GM18907 (cell line): ENCODE results near the gene FIBP.

Experiments used
- ATAC-seq: cut with Tn5 transposase; IDR thresholded peaks from one replicate; pipeline ENCODE4 v1.9.1; 2021; ENCODE audit warnings: mild to moderate bottlenecking, moderate library complexity; ENCODE audit not compliant: unreplicated experiment

FIBP gene

GRCh38 chr11:65888163-65888814 lies at the start of gene FIBP:
Gene FIBP (minus strand): TSS chr11:65888471. CDS start chr11:65888418, 53 bp downstream.
- peak; percentile 51 for ATAC-seq

GRCh38 chr11:65937766-65938165 lies 49.5 kb upstream of the FIBP start:
- ATAC-seq: no peak

- no peak for ATAC-seq
These were observed 45.7 kb upstream of the FIBP start for GRCh38 chr11:65934014-65934413.

- no peak for ATAC-seq
These were observed 44.3 kb upstream of the FIBP start for GRCh38 chr11:65932558-65932919.

- ATAC-seq: no peak
These were observed 43.7 kb upstream of the FIBP start for GRCh38 chr11:65931773-65932557.

DNA sequence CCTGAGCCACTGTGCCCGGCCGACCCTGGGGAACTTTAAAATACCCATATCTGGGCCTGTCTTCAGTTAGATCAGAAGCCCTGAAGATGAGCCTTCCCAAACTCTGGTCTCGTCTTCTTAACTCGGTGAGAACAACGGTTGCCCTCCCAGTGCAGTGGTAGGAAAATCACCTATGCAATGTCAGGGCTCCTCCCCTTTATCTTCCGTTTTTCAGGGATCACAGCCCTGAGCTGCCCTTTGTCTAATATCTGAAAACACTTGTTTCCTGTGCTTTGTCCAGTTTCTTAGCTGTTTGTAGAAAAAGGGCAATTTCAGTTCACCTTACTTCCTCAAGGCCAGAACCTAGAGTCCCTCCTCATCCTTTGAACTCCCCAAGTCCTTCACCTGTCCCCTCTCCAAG lies 40.4 kb upstream of the FIBP start:
- no peak for ATAC-seq

DNA sequence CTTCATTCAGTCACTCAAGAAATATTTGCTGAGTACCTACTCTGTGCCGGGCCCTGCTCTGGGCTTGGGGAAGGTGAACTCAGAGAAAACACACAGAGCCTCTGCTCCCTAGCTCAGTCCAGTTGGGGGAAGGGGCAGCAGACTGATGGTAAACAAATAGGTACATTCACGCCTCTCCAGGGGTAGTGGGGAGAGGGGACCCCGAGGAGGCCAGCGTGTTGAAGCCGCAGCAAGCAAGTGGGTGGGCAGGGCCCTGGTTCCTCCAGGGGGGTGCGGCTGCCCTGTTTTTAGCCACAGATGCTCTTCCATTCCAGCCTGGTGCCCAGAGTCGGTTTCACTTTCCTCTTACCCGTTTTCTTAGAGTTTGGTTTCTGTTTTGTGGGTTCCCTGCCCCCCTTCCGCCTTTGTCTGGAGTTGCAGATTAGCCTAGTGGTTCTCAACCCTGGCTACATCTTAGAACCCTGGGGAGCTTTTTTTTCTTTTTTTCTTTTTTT lies 39.7 kb upstream of the FIBP start:
- peak; percentile 68 for ATAC-seq

GRCh38 chr11:65925397-65925796 lies 37.1 kb upstream of the FIBP start:
- no peak for ATAC-seq

DNA sequence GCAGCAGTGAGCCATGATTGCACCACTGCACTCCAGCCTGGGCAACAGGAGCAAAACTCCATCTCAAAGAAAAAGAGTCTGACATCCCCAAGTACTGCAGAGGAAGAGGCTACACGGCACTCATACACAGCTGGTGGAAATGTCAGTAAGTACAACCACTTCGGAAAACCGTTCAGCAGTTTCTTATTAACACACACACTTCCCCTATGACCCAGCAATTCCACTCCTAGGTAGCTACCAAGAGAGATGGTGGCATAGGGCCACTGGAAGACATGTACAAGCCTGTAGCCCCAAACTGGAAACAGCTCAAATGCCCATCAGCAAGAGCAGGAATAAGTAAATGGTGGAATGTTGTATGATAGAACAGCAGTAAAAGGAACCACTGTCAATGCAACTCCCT lies 34.3 kb upstream of the FIBP start:
- no peak for ATAC-seq

- ATAC-seq: no peak
These were observed 33.6 kb upstream of the FIBP start for GRCh38 chr11:65921876-65922275.

- ATAC-seq: no peak
These were observed 32.8 kb upstream of the FIBP start for GRCh38 chr11:65921033-65921555.

GRCh38 chr11:65920372-65920802 lies 32.1 kb upstream of the FIBP start:
- no peak for ATAC-seq

DNA sequence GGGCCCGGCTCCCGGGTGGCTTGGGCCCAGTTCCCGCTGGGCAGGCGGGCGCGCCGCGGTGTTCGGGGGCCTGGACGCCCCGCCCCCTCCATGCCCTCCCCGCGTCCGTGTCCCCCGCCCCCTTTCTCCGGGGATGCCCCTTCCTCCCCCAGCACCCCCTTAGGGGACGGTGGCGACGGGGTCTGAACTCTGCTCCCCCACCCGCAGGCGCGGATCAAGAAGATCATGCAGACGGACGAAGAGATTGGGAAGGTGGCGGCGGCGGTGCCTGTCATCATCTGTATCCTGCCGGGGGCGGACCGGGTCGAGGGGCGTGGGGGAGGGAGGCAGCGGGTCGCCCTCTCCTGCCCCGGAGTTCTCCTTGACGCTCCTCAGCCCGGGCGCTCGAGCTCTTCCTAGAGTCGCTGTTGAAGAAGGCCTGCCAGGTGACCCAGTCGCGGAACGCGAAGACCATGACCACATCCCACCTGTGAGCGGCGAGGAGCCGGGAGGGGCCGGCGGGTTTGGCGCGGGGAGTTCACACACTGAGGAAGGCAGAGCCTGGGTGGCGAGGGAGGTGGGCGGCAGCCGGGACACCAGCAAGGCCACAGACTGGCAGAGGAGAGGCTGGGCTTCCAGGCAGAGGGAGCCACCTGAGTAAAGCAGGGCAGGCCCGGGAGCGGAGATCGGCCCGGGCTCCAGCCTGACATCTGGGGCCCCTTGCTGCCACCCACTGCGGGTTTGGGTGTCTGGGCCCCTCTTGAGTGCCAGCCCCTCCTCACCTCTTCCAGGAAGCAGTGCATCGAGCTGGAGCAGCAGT lies 31.5 kb upstream of the FIBP start:
- ATAC-seq: peak; percentile 50

- peak; percentile 78 for ATAC-seq
These were observed 30.9 kb upstream of the FIBP start, which contains the start of gene DRAP1 for GRCh38 chr11:65919141-65919572. Gene DRAP1 (plus strand): TSS chr11:65919426. CDS start chr11:65919502, 76 bp downstream.

DNA sequence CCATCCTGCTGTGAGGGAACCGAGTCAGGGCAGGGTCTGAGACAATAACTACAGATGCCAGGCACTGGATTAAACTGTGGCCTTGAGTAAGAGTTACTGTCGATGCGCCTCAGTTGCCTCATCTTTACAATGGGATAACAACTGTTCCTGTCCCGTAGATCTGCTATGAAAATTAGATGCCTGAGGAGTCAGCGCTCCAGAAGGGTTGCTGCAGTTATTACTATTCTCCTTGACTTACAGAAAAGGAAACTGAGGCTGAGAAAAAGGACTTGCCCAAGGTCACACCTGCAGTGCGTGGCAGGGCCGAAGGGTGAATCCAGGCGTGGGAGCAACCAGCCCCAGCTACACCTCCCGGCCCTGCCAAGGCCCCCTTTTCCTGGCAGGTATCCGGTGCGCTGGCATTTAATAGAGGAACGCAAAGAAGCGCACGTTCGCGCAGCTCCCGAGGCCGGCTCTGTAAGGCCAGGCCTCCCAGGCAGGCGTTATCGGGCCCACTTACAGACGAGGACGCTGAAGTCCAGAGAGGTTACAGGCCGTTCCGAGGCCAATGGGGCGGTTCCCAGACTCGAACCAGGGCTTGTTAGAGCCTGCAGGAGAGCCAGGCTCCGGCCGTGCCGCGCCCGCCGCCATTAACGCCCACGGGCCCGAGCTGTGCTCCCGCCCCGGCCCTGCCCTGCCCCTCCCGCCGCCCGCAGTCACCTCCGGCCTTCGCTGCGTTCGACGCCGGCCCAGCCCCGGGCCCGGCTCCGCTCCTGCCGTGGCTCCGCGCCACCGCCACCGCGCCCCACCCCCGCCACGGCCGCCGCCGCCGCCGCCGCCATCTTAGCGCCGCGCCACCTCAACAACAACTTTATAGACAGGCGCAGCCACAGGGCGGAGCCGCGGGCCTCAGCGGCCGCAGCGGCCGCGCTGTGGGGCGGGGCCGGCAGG lies 30.2 kb upstream of the FIBP start, which contains the start of gene C11orf68:
C11orf68 (minus strand) TSS at position 852 of the 930 bp plus-strand sequence; CDS start at position 821, 31 bp downstream.
- peak; percentile 51 for ATAC-seq

DNA sequence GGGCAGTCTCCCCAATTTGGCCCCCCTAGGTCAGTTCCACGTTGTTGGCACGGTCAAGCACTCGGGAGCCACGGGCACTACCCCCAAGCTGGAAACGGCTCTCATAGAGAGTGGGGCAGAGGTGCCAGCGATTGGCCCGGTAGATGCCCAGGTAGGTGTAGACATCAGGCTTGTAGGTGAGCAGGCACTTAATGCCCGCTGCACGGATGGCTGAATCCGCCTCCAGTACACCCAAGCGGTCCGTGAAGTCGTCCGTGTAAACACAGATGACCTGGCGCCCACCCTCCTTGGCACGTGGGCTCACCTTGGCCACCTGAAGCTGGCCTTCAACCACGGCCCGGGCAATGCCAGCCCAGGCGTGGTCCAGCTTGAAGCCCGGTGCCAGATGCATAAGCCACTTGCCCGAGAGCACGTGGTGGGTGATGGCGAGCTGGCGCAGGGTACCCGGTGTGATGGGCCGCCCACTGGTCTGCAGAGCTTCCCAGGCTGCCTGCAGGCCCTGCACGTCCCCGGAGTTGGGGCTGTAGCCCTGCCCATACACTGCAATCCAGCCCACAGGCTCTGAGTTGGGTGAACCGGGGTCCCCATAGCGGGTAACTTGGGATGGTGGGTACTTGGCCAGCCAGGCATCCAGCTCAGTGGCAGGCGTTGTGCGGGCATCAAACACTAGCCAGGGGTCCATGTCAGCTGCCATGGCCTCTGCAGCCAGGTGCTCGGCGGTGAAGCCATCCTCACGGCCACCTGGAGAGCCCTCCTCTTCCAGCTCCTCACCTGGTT lies 29.4 kb upstream of the FIBP start:
- ATAC-seq: no peak

GRCh38 chr11:65917077-65917433 lies 28.8 kb upstream of the FIBP start:
- no peak for ATAC-seq

DNA sequence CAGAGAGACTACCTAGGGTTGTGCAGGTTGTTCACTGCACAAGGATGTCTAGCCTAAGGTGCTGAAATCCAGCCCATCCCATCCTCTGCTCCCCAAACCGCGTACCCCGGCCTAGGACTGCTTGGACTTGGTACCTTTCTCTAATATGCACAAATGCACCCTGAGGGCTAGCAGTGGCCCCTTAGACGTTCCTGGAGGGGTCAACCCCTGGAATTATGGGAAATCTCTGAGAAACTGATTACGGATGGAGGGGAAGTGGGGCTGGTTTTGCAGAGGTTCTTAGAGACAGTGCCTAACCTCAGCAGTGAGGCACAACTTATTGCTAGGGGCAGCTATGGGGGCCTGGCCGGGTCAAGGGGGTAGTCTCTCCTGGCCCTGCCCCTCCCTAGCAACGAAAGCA lies 28.1 kb upstream of the FIBP start:
- no peak for ATAC-seq

DNA sequence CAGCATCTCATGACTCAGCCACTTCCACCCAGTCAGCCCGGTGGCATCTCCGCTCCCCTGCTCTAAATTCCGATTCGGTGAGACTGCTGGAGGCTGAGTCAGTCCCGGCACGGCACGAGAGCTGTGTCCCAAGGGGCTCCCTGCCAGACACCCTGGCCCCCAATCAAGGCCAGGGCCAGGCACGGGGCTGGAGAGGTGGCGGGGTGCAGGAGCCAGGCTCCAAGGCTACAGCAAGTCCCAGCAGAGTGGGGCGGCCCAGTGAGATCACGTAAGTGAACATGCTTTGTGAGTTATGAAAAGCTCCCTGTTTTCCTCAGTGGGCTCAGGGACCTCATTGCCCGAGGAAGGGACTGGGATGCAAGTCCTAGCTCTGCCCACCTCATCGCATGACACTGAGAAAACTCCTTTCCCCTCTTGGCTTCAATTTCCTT lies 27.6 kb upstream of the FIBP start:
- ATAC-seq: no peak
